Ascending aorta (tissue), 2 donors: Measurements from ENCODE around the gene SLC35F6. TPM values are rescaled to one million over a fixed set of nuclear protein-coding genes. Genes with fewer than 3 reads are reported as not detected.

Experiments used
- DNase-seq, 2 donors: peaks; one replicate each; pipeline ENCODE4 v3.0.0-alpha.2; 2019; ENCODE audit warnings: low spot score in 2 of 2
- H3K27ac ChIP-seq, 2 donors: fragments of 200-600 bp; sonication (generic); one replicate each; pipeline ENCODE4 v1.5.1; 2016 to 2017; ENCODE audit warnings: mild to moderate bottlenecking in 1 of 2
- H3K27me3 ChIP-seq: fragments of 200-600 bp; sonication (generic); one replicate; pipeline ENCODE4 v1.5.1; 2017
- H3K36me3 ChIP-seq, 2 donors: fragments of 200-600 bp; sonication (generic); one replicate each; pipeline ENCODE4 v1.5.1; 2016
- H3K4me1 ChIP-seq, 2 donors: fragments of 200-600 bp; sonication (generic); one replicate each; pipeline ENCODE4 v1.5.1; 2016 to 2017; ENCODE audit warnings: mild to moderate bottlenecking in 1 of 2
- H3K4me3 ChIP-seq, 2 donors: fragments of 200-600 bp; sonication (generic); one replicate each; pipeline ENCODE4 v1.5.1; 2016 to 2017; ENCODE audit warnings: mild to moderate bottlenecking in 1 of 2
- H3K9me3 ChIP-seq, 2 donors: fragments of 200-600 bp; sonication (generic); one replicate each; pipeline ENCODE4 v1.5.1; 2016
- CTCF ChIP-seq, 3 experiments: fragments of 200-600 bp in 2 of 3; fragments of 450-650 bp in 1 of 3; sonication (generic) in 2 of 3; IDR thresholded peaks; one replicate each; pipeline ENCODE4 v1.5.1; 2016 to 2019; ENCODE audit warnings: antibody characterized with exemption in 3 of 3, mild to moderate bottlenecking in 1 of 3, moderate library complexity in 1 of 3
- intact Hi-C: fragments of 100-400 bp; cut with DNase I; formaldehyde crosslinking; loops from one replicate; pipeline ENCODE4 v1.15.1; 2023
- total RNA-seq: library from RNA; depleted of rRNA; stranded (reverse); fragments of >200 nt; gene quantifications from one replicate; pipeline ENCODE4 v1.1.0, GENCODE V29; 2016

The SLC35F6 gene
- total RNA-seq, 1 donor from 2014 or later: 43.4 TPM

DNA sequence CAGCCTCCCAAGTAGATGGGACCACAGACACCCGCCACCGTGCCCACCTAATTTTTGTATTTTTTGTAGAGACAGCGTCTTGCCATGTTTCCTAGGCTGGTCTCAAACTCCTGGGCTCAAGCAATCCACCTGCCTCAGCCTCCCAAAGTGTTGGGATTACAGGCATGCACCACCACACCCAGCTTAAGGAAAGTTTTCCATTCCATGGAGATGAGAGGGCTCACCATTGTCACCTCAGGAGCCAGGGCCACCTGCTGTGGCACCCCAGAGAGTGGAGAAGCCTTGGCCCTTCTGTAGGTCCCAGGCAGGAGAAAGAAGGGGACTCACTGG lies 4.6 kb downstream of the SLC35F6 start:
- peaks cover 25 to 50% of the 10 kb centered on the region in 2 donors for H3K4me1 ChIP-seq
- no peak overlapping the region for H3K4me3 ChIP-seq
- TF ChIP-seq CTCF (IDR thresholded peaks at IDR 0.05): no peak
- peak overlapping the region; percentile 70 to 81 for H3K27ac ChIP-seq
- DNase-seq: no peak
- no peaks in the 10 kb centered on the region for H3K36me3 ChIP-seq
- H3K27me3 ChIP-seq: no peaks in the 10 kb centered on the region
- no peaks in the 10 kb centered on the region for H3K9me3 ChIP-seq
- intact Hi-C loops: loop anchor here (10.0 kb wide), 3 partner anchors 306 to 894 kb away; partner anchors contain the start of genes ASXL2, ATRAID, CAD and EMILIN1

DNA sequence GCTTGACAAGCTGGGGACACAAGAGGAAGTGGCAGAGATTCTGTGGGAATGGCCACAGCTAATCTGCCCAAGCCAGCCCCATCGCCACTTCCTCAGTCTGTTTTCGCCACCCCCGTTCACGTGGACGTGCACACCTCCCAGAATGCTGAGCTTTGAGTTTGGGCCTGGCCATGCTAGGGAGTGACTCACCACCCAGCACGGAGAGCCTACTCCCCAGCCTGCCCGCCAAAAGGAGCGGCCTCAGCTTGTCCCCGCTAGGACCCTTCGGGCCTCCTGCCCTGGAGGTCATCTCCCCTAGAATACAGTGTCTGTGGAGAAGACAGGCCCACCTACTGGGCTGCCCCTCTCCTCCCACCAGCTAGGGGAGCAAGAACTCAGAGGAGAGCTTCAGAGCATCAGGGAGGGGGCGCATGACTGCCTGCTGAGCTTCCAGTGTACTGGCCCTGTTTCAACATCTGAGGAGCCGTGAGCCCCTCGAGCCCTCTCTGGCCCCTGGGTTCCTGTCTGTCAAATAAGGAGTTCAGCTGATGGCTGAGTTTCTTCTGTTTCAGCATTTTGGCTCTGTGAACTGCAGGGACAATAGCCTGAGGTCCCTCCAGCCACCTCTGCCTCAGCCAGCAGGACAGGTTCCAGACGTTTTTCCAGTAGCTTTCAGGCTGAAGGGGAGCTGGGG lies 5.1 kb downstream of the SLC35F6 start:
- intact Hi-C loops: loop anchor here (10.0 kb wide), 3 partner anchors 306 to 894 kb away; partner anchors contain the start of genes ASXL2, ATRAID, CAD and EMILIN1
- no peak for TF ChIP-seq CTCF (IDR thresholded peaks at IDR 0.05)
- Histone ChIP-seq H3K9me3 (no peaks in the 10 kb centered on the region), H3K4me3 (no peak overlapping the region), H3K4me1 (peaks cover 25 to 49% of the 10 kb centered on the region in 2 donors), H3K27me3 (no peaks in the 10 kb centered on the region), H3K36me3 (peaks cover 4 to 5% of the 10 kb centered on the region in 2 donors), H3K27ac (peak overlapping the region; percentile 70 to 81)
- peak; percentile 72 to 90 for DNase-seq

DNA sequence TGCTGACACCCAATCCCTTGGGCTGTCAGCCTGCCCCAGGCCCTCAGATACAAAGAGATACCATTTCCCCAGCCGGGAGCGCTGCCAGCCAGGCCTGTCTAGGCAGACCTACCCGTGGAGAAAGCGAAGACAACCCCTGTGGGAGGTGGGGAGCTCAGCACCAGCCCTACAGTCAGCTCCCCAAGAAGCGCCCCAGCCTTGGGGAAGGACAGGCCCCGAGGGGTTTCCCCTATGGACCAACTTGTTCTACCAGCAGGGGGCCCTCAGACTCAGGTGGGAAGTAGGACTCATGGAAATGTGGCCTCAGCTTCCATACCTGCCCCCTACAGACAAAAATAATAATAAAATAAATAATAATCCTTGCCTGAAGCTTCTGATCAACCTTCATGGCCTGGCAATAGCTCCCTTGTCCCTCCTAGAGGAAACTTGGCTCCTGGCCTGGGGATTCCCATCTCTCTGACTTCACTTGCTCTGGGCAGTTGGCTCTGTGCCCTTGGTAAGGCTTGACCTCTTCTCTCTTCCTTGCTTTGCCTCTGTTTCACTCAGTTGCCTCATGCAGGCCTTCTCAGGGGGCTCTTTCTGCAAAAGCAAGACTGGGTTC lies 7.0 kb downstream of the SLC35F6 start:
- H3K27me3 ChIP-seq: no peaks in the 10 kb centered on the region
- peak overlapping the region; percentile 77 to 81 for H3K27ac ChIP-seq
- H3K4me1 ChIP-seq: peaks cover 19 to 33% of the 10 kb centered on the region in 2 donors

DNA sequence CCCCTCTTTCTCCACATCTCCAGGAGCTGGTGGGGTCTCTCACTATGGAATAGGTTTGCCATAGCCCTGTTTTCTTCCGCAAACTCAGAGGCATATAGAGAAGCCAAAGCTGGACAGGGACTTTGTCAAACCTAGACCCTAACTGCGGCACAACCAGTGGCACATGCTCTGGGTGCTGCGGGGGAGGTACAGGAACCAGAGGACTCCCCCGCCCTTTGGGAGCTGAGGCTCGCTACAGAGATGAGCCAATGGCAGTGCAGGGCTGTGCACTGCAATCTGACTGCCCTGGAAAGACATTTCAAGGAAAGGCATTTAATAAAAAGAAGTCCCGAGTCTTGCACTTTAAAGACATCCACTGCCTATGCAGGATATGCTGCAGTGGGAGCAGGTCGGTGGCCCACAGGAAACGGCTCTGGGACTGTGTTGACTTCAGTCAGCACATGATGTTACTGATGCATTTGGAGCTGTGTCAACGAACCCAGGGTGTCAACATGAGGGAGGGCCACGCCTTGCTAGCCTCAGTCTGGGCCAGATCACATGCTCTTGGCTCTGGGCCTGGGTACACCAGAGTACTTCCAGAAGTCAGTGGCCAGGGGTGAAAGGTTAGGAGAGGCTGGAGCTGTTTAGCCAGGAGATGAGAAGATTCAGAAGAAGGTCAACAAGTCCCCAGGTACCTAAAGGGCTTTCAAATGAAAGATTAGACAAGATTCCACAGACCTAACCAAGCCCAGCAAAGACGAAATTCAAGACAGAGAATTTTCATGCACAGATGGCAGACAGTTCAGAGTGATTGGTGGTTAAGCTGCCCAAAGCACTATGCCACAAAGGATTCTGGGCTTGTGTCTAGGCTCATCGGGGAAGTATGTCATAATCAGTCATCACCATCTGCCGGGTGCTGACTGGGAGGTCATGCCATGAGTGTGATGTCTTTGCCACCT lies 8.2 kb downstream of the SLC35F6 start:
- intact Hi-C loops: no loop called here
- H3K9me3 ChIP-seq: no peaks in the 10 kb centered on the region
- DNase-seq: peak; percentile 81 to 94
- peak overlapping the region; percentile 77 to 81 for H3K27ac ChIP-seq
- H3K36me3 ChIP-seq: peaks cover 30 to 35% of the 10 kb centered on the region in 2 donors
- H3K4me1 ChIP-seq: peaks cover 19 to 30% of the 10 kb centered on the region in 2 donors
- H3K4me3 ChIP-seq: no peak overlapping the region
- H3K27me3 ChIP-seq: no peaks in the 10 kb centered on the region
- TF ChIP-seq CTCF (IDR thresholded peaks at IDR 0.05): no peak

More for the DNA sequence above, 7.0 kb downstream of the SLC35F6 start:
- intact Hi-C loops: no loop called here
- TF ChIP-seq CTCF (IDR thresholded peaks at IDR 0.05): no peak
- peaks cover 19 to 22% of the 10 kb centered on the region in 2 donors for H3K36me3 ChIP-seq
- peak in 1 of 2 donors; percentile 86 for DNase-seq
- H3K4me3 ChIP-seq: no peak overlapping the region
- no peaks in the 10 kb centered on the region for H3K9me3 ChIP-seq

GRCh38 chr2:26776195-26776800 lies 12.2 kb downstream of the SLC35F6 start:
- no peaks in the 10 kb centered on the region for H3K27me3 ChIP-seq
- peaks cover 11 to 13% of the 10 kb centered on the region in 2 donors for H3K4me1 ChIP-seq
- H3K9me3 ChIP-seq: no peaks in the 10 kb centered on the region
- intact Hi-C loops: no loop called here
- no peak for DNase-seq
- no peak overlapping the region for H3K4me3 ChIP-seq
- H3K36me3 ChIP-seq: peaks cover 66 to 73% of the 10 kb centered on the region in 2 donors
- no peak overlapping the region for H3K27ac ChIP-seq
- TF ChIP-seq CTCF (IDR thresholded peaks at IDR 0.05): no peak
